K562 (cell line): ENCODE results near the gene THEM5.

Experiments
- CTCF ChIP-seq, 3 experiments: IDR thresholded peaks in 2 of 3; conservative IDR thresholded peaks in 1 of 3; 2 replicates each; pipeline ENCODE4 v1.5.1; 2011 to 2012; ENCODE audit warnings: low read length in 3 of 3, mild to moderate bottlenecking in 3 of 3, control low read depth in 2 of 3, improper control_type of control experiment in 1 of 3, inconsistent platforms in 1 of 3, low read depth in 1 of 3, mixed read lengths in 1 of 3, moderate library complexity in 1 of 3; ENCODE audit not compliant: insufficient read depth in 2 of 3
- MLX ChIP-seq, 2 experiments: fragments of 450-650 bp in 1 of 2; sonication (generic) in 1 of 2; formaldehyde crosslinking; conservative IDR thresholded peaks; 2 replicates each; pipeline versions ENCODE4 v1.4.0 to v1.8.1; 2020 to 2022; ENCODE audit warnings: mild to moderate bottlenecking in 1 of 2, missing genetic modification reagents in 1 of 2
- USF1 ChIP-seq: sonication (generic); formaldehyde crosslinking; IDR thresholded peaks from 2 replicates; pipeline ENCODE4 v1.9.0; 2022; ENCODE audit warnings: mild to moderate bottlenecking, missing genetic modification reagents
- YY1 ChIP-seq, 3 experiments: IDR thresholded peaks; 2 replicates each; pipeline ENCODE4 v1.6.1; 2011; ENCODE audit warnings: low read length in 2 of 3, mild to moderate bottlenecking in 2 of 3, moderate library complexity in 2 of 3, borderline replicate concordance in 1 of 3, control low read depth in 1 of 3, low read depth in 1 of 3; ENCODE audit not compliant: insufficient read depth in 3 of 3, insufficient replicate concordance in 2 of 3, control insufficient read depth in 1 of 3, insufficient read length in 1 of 3; ENCODE audit errors: extremely low read depth in 1 of 3
- ZBTB43 ChIP-seq: sonication (generic); formaldehyde crosslinking; IDR thresholded peaks from 2 replicates; pipeline ENCODE4 v1.8.0; 2023; ENCODE audit warnings: mild to moderate bottlenecking, missing genetic modification reagents

GRCh38 chr1:151833172-151833900 is 20.2 kb downstream of the THEM5 start:
- no peak for TF ChIP-seq CTCF (IDR thresholded peaks at IDR 0.05 in 2 of 3, conservative IDR thresholded peaks at IDR 0.05 in 1 of 3; ENCODE audit: insufficient read depth in 2 of 3, low read depth in 1 of 3, low read length in 3 of 3)
- no peak for TF ChIP-seq YY1 (IDR thresholded peaks at IDR 0.05; ENCODE audit: borderline replicate concordance in 1 of 3, control insufficient read depth in 1 of 3, extremely low read depth in 1 of 3, insufficient read depth in 3 of 3, insufficient read length in 1 of 3, insufficient replicate concordance in 2 of 3, low read depth in 1 of 3, low read length in 2 of 3)
- TF ChIP-seq MLX (CRISPR knock-in tag; conservative IDR thresholded peaks at IDR 0.05) = no peak
- no peak for TF ChIP-seq ZBTB43 (CRISPR knock-in tag)
- TF ChIP-seq USF1 = no peak
